Naive B cell (primary cell): Measurements from ENCODE around the gene LRPPRC. TPM values are rescaled to one million over a fixed set of nuclear protein-coding genes. Genes with fewer than 3 reads are reported as not detected.

Experiments used
- ATAC-seq, 2 donors: fragments of 150-1000 bp; cut with Tn5 transposase; 2 replicates each; pipeline ENCODE4 v1.10.0; 2021; ENCODE audit warnings: low read depth in 2 of 2, mild to moderate bottlenecking in 2 of 2, moderate library complexity in 2 of 2
- DNase-seq: peaks from one replicate; pipeline ENCODE4 v3.0.0; 2022
- H3K27ac Mint-ChIP-seq, 6 donors: one replicate each; pipeline ENCODE4 v1.8.0; 2020 to 2022; ENCODE audit warnings: mild to moderate bottlenecking in 6 of 6, mixed read lengths in 6 of 6, moderate library complexity in 5 of 6, inconsistent platforms in 2 of 6
- H3K27me3 Mint-ChIP-seq, 3 donors: one replicate each; pipeline ENCODE4 v1.8.0; 2021 to 2022; ENCODE audit warnings: mixed read lengths in 3 of 3, mild to moderate bottlenecking in 1 of 3
- H3K36me3 Mint-ChIP-seq, 2 donors: one replicate each; pipeline ENCODE4 v1.8.0; 2020 to 2022; ENCODE audit warnings: mixed read lengths in 2 of 2, inconsistent platforms in 1 of 2, mild to moderate bottlenecking in 1 of 2
- H3K4me1 Mint-ChIP-seq, 3 donors: one replicate each; pipeline ENCODE4 v1.8.0; 2020 to 2022; ENCODE audit warnings: mixed read lengths in 3 of 3, inconsistent platforms in 1 of 3, mild to moderate bottlenecking in 1 of 3, moderate library complexity in 1 of 3
- H3K4me3 Mint-ChIP-seq, 8 donors: one replicate each; pipeline ENCODE4 v1.8.0; 2020 to 2022; ENCODE audit warnings: mild to moderate bottlenecking in 8 of 8, mixed read lengths in 8 of 8, moderate library complexity in 8 of 8, inconsistent platforms in 2 of 8
- H3K9me3 Mint-ChIP-seq, 7 donors: one replicate each; pipeline ENCODE4 v1.8.0; 2020 to 2022; ENCODE audit warnings: mixed read lengths in 7 of 7, mild to moderate bottlenecking in 5 of 7, inconsistent platforms in 2 of 7, moderate library complexity in 1 of 7
- polyA plus RNA-seq, 6 donors: library from polyadenylated mRNA; unstranded; fragments of 300-500 nt; fragmentation: Illumina TruSeq; gene quantifications; one replicate each; pipeline ENCODE4 v1.2.3, GENCODE V29; 2021; ENCODE audit warnings: low read depth in 6 of 6

LRPPRC gene
- polyA plus RNA-seq, 6 donors from 2014 or later: 32.2 to 49.4 (median 45.5) TPM

DNA sequence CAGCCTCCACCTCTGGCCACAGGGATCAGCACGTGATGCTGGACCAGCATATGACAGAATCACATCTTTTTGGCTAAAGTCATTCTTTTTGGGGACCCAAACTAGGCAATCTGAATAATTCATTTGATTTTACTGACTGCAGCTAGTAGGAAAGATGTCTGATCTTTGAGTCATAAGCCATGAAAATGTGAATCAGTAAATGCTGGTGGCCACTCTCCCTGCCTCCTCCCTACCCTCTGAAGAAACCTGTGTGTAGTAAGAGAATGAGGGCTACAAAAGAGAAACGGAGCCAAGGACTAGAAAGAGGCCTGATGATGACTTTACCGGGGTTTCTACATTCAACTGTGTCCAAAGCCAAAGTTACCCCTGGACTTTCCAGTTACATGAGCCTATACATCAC, 10.1 kb upstream of the LRPPRC start:
- Mint-ChIP-seq H3K36me3 (no peaks in the 10 kb centered on the region), H3K9me3 (no peaks in the 10 kb centered on the region), H3K4me1 (peaks cover 19 to 24% (median 23%) of the 10 kb centered on the region in 3 donors), H3K27me3 (no peaks in the 10 kb centered on the region), H3K4me3 (peak overlapping the region in 7 of 8 donors; percentile 49 to 77 (median 64)), H3K27ac (peak overlapping the region in 3 of 6 donors; percentile 39 to 83 (median 44))
- no peak for DNase-seq
- no peak for ATAC-seq

DNA sequence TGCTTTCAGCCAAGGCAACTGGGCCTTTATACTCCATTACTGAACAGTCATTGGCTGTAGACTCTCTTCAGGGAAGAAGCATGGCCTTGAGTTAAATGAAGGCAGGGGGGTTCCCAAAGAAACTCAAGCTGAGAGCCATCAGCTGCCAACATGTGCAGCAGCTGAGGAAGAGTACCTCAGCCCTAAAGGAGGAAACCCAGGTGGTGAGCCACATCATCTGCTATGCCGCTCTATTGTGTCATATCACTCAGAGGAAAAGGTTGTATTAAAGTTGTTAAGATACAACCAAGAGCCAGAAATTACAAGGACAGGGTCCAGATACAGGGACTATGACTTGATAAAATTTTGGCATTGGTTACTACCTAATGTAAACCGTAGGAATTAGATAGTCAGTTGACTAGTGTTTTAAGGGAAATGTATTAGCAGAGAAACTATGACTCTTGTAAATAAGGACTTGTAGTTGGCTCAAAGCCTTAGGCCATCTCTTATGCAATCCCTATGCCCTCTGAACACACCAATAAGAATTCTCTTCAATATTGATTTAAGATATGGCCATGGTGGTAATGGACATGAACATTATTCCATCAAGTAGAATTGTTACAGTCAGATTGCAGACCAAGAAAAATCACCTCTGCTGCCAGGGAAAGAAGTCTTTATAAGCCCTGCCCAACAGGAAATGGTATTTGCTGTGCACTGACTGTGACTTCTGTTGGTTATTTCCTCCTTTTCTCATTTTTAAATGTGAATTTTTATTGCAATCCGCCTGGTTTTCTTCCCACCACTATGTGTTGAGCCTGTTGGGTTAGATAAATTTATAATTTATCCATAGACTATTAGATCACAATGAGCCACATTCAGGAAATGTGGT, 9.2 kb upstream of the LRPPRC start:
- H3K27me3 Mint-ChIP-seq: no peaks in the 10 kb centered on the region
- peak; percentile 75 to 78 for ATAC-seq

DNA sequence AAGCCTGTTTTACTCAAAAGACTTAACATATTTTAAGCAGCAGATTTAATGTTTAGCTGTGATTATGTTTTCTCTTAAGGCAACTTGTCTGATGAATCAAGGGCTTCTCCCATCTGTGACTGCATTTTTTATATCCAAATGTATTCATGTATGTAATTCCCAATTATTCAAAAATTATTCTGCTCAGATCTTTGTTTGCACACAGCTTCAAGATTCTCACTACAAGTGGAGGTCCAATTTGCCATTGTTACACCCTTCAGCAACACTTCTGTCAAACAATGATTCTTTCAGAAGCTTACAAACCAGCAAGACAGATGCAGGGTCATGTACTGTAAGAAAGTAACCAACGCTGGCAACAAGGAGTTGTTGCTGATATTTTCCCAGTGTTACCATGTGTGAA, 5.9 kb upstream of the LRPPRC start:
- Mint-ChIP-seq H3K27me3 (peaks cover 0 to 12% (median 0%) of the 10 kb centered on the region in 3 donors), H3K36me3 (no peaks in the 10 kb centered on the region), H3K4me1 (peaks cover 23 to 27% (median 26%) of the 10 kb centered on the region in 3 donors), H3K9me3 (no peaks in the 10 kb centered on the region), H3K27ac (no peak overlapping the region), H3K4me3 (no peak overlapping the region)
- ATAC-seq (no peak), DNase-seq (no peak)

More for the DNA sequence above, 9.2 kb upstream of the LRPPRC start:
- Mint-ChIP-seq H3K4me1 (peaks cover 19 to 24% (median 23%) of the 10 kb centered on the region in 3 donors), H3K27ac (peak overlapping the region; percentile 44 to 84 (median 66)), H3K9me3 (no peaks in the 10 kb centered on the region), H3K36me3 (no peaks in the 10 kb centered on the region), H3K4me3 (peak overlapping the region; percentile 8 to 77 (median 64))
- DNase-seq: peak; percentile 5

DNA sequence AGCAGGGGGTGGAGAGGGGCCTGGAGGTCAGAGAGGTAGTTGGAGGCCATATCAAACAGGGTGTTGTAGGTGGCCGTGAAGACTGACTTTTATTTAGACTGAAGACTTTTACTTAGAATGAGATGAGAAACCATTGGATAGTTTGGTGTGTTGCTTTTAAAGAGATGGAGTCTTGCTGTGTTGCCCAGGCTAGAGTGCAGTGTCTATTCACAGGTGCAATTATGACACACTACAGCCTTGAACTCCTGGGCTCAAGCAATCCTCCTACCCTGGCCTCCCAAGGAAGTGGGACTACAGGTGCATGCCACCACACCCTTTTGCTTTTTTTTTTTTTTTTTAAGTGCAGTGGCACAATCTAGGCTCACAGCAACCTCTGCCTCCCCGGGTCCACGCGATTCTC, 2.5 kb upstream of the LRPPRC start:
- DNase-seq (no peak), ATAC-seq (no peak)
- Mint-ChIP-seq H3K27ac (peak overlapping the region in 1 of 6 donors; percentile 87), H3K4me1 (peaks cover 23 to 37% (median 31%) of the 10 kb centered on the region in 3 donors), H3K9me3 (peaks cover 0 to 3% (median 0%) of the 10 kb centered on the region in 7 donors), H3K4me3 (peak overlapping the region in 6 of 8 donors; percentile 8 to 78 (median 73)), H3K36me3 (no peaks in the 10 kb centered on the region), H3K27me3 (peaks cover 0 to 12% (median 0%) of the 10 kb centered on the region in 3 donors)

DNA sequence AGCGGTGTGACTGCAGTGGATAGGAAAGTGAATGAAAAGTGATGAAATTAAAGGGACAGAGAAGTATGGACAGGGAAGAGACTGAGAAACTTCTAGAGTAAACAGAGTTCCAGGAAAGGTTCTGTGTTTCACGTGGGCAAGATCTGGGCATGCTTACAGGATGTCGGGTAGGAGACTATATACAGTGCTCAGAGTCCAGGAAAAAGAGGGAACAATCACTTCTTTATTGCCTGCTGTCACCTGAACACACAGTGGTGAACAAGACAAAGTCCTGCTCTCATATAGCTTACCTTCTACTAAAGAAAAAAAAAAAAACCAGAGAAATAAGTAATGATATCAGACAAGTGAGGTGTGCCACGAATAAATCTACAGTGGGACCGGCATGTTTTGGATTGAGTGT, 2.4 kb downstream of the LRPPRC start:
- peak overlapping the region; percentile 23 to 97 (median 86) for H3K4me3 Mint-ChIP-seq
- H3K4me1 Mint-ChIP-seq: peaks cover 55 to 79% (median 59%) of the 10 kb centered on the region in 3 donors
- H3K27ac Mint-ChIP-seq: peak overlapping the region in 2 of 6 donors; percentile 71 to 74
- H3K9me3 Mint-ChIP-seq: peaks cover 0 to 3% (median 0%) of the 10 kb centered on the region in 7 donors
- ATAC-seq: no peak
- DNase-seq: no peak
- H3K36me3 Mint-ChIP-seq: peaks cover 10 to 26% of the 10 kb centered on the region in 2 donors
- H3K27me3 Mint-ChIP-seq: peaks cover 0 to 5% (median 0%) of the 10 kb centered on the region in 3 donors

DNA sequence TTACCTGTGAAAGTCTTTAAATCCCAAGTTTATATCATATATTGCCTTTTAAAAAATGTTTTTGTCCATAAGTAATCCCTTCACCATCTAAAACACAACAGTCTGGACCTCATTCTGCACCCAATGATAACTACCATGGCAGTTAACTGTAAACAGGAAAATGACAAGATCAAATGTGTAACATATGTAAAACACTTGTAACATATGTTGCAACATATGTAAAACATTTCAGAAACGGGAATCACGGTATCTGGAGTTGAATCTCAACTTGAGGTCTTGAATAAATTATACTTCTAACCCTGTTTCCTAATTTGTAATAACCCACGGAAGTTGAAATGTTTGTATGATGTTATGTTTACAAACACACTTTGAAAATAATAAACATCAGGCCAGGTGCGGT, 6.2 kb downstream of the LRPPRC start:
- Mint-ChIP-seq H3K4me3 (peak overlapping the region in 1 of 8 donors; percentile 9), H3K9me3 (no peaks in the 10 kb centered on the region), H3K27ac (peak overlapping the region in 1 of 6 donors; percentile 72), H3K27me3 (no peaks in the 10 kb centered on the region), H3K36me3 (peaks cover 10 to 26% of the 10 kb centered on the region in 2 donors), H3K4me1 (peaks cover 41 to 66% (median 52%) of the 10 kb centered on the region in 3 donors)
- DNase-seq: no peak
- ATAC-seq: no peak

DNA sequence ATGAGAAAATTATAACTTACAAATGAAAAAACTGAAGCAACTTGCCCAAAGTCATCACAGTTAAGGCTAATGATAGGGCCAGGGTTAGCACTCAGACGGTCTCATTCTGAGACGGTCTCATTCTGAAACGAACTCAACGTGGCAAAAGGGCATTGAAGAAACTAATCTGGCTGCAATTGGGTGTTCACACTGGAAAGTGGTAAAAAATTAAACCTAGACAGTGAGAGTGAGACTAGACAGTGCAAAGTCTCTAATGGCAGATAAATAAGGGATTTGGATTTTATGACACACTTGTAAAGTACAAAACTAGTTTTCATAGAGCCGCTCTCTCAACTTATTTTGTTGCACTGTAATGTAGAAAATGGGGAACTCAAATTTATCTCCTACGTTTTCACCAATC, 9.2 kb downstream of the LRPPRC start:
- Mint-ChIP-seq H3K36me3 (peaks cover 5 to 11% of the 10 kb centered on the region in 2 donors), H3K27ac (no peak overlapping the region), H3K9me3 (no peaks in the 10 kb centered on the region), H3K27me3 (no peaks in the 10 kb centered on the region), H3K4me1 (peaks cover 11 to 36% (median 23%) of the 10 kb centered on the region in 3 donors), H3K4me3 (no peak overlapping the region)
- ATAC-seq (no peak), DNase-seq (no peak)

DNA sequence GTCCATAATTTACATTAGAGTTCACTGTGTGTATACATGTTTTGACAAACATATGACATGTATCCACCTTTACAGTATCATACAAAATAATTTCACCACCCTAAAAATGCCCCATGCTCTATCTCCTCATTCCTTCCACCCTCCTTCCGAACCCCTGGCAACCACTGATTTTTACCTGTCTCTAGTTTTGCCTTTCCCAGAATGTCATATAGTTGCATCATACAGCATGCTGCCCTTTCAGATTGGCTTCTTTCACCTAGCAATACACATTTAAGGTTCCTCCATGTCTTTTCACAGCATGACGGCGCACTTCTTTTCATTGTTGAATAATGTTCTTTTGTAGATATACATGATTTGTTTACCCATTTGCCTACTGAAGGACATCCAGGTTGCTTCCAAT, 10.4 kb downstream of the LRPPRC start:
- H3K4me3 Mint-ChIP-seq: no peak overlapping the region
- DNase-seq: no peak
- peaks cover 5 to 28% (median 17%) of the 10 kb centered on the region in 3 donors for H3K4me1 Mint-ChIP-seq
- no peak for ATAC-seq
- no peaks in the 10 kb centered on the region for H3K9me3 Mint-ChIP-seq
- H3K27me3 Mint-ChIP-seq: no peaks in the 10 kb centered on the region
- peaks cover 9 to 10% of the 10 kb centered on the region in 2 donors for H3K36me3 Mint-ChIP-seq
- peak overlapping the region in 2 of 6 donors; percentile 14 to 69 for H3K27ac Mint-ChIP-seq

DNA sequence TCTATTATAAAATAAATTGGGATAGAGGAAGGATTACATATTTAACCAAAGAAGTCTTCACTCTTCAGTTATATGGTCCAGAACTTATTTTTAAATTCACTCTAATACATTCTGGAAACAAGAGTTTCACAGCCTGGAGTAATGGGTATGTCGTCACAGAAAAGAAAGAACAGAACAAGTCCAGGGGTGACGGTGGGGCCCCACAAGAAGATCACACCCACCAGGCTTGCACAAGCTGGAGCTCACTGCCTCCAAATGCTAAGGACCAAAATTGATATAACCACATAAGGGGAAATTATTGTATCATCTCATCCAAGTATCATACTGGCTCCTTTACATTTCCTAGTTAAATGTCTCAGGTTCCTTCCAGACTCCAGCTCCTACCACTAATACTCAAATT, 11.3 kb downstream of the LRPPRC start:
- no peaks in the 10 kb centered on the region for H3K27me3 Mint-ChIP-seq
- peaks cover 6 to 8% of the 10 kb centered on the region in 2 donors for H3K36me3 Mint-ChIP-seq
- DNase-seq (no peak), ATAC-seq (no peak)
- no peak overlapping the region for H3K27ac Mint-ChIP-seq
- no peak overlapping the region for H3K4me3 Mint-ChIP-seq
- H3K9me3 Mint-ChIP-seq: no peaks in the 10 kb centered on the region
- H3K4me1 Mint-ChIP-seq: peaks cover 5 to 19% (median 12%) of the 10 kb centered on the region in 3 donors

DNA sequence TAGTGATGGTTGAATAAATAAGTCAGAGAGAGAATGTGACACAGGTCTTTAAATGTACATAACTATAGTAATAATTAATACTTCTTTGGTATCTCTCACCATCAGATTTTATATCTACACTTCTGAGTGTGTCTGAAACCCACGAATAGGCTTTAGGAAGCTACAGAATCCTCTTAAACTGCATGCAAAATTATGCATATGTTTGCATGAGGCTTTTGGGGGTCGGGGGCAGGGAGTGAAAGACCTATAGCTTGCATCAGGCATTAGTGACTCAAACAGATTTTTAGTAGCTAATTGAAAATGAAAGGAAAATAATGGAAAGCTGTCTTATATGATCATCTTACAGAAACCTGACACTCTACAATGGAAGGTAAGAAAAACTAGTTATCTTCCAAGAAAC, 14.9 kb downstream of the LRPPRC start:
- no peak for ATAC-seq
- H3K27ac Mint-ChIP-seq: peak overlapping the region in 1 of 6 donors; percentile 15
- no peaks in the 10 kb centered on the region for H3K9me3 Mint-ChIP-seq
- H3K36me3 Mint-ChIP-seq: peaks cover 0 to 9% of the 10 kb centered on the region in 2 donors
- H3K4me3 Mint-ChIP-seq: no peak overlapping the region
- H3K27me3 Mint-ChIP-seq: no peaks in the 10 kb centered on the region
- H3K4me1 Mint-ChIP-seq: peaks cover 0 to 7% (median 5%) of the 10 kb centered on the region in 3 donors
- no peak for DNase-seq

DNA sequence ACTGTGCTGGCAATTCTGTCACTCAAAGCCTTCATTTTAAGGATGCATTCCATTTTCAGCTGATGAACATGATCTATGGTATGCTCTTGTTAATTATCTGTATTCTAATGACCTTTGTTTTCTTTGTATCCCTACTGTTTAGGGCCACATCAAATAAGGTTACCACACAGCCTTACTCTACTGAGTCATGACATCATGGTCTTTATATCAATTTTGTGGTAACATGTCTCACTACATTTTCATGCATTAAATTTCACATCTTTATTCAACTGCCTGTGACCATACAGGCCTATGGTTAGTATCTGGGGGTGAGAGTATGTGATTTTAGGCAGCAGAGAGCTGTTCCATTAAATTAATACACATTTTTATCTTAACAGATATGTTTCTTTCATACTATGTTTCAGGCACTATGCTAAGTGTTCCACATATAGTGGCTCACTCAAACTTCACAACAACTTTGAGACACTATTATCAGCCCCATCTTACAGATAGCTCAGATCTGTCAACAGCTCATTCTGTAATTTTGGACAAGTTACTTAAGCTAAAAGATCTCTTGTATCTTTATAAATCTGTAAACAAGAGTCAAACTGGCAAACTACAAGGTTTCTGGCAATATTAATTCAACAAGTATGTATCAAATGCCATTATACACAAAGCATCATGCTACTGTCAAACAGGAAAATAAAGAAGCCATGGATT, 18.0 kb downstream of the LRPPRC start:
- no peaks in the 10 kb centered on the region for H3K9me3 Mint-ChIP-seq
- ATAC-seq (no peak), DNase-seq (no peak)
- H3K4me1 Mint-ChIP-seq: no peaks in the 10 kb centered on the region
- H3K4me3 Mint-ChIP-seq: no peak overlapping the region
- H3K27ac Mint-ChIP-seq: no peak overlapping the region
- H3K36me3 Mint-ChIP-seq: peaks cover 8 to 14% of the 10 kb centered on the region in 2 donors
- H3K27me3 Mint-ChIP-seq: no peaks in the 10 kb centered on the region

DNA sequence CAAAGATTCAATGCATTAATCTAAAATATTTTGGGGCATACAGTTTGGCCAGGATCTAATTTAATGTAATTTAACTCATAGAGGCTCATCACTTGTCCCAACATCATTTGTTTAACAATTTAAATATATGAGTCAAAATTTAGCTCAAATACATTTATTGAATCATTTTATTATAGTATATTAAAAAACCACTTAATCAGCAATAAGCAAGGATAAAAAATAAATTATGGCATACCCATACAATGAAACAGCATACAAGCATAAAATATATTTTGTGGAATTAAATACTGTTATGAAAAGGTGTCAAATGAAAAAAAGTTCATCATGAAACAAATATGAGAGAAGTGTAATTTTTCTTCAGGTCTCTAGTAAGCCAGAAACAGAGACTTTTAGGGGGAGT, 34.9 kb downstream of the LRPPRC start:
- H3K9me3 Mint-ChIP-seq: no peaks in the 10 kb centered on the region
- no peak overlapping the region for H3K4me3 Mint-ChIP-seq
- H3K27me3 Mint-ChIP-seq: no peaks in the 10 kb centered on the region
- ATAC-seq: no peak
- DNase-seq: no peak
- peaks cover 16 to 26% of the 10 kb centered on the region in 2 donors for H3K36me3 Mint-ChIP-seq
- H3K27ac Mint-ChIP-seq: no peak overlapping the region
- H3K4me1 Mint-ChIP-seq: no peaks in the 10 kb centered on the region

DNA sequence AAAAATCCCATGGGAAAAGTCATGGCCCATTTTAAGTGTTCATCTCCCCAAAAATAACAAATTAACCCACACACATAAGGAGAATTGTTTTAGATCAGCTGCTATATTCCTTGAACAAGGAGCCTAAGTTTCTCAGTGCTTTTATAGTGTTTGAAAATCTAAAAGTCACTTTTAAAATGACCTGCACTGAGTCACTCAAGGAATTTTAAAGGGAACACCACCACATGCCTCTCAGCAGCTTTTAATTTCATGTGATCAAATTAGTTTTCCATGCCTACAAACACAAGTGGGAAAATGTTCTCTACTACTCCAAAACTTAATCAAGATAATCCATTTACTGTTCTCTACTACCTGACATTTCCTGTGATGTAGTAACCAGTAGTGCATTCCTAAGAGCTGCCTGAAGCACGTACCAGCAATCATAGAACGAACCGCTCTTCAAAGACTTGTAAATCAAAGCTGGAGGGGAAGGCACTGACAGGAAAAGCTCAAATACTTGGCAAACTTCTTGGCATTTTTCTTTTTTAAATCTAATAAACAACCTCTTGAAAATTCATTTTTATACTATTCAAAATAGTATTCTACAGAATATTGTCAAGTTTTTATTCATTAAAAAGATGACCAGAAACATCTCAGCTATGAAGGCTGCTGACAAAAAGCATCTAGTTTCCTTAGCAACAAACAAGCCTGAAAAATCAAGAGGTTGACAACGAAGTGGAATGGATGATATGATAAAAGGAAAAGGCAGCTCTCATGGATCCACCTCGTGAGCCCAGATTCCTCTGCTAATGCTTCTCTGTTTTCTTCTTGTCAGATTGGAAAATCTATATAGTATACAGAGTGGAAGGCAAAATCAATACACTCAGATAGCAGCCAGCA, 37.2 kb downstream of the LRPPRC start:
- Mint-ChIP-seq H3K27me3 (no peaks in the 10 kb centered on the region), H3K9me3 (no peaks in the 10 kb centered on the region), H3K36me3 (peaks cover 16 to 32% of the 10 kb centered on the region in 2 donors), H3K27ac (no peak overlapping the region), H3K4me1 (no peaks in the 10 kb centered on the region), H3K4me3 (no peak overlapping the region)
- ATAC-seq: no peak
- DNase-seq: no peak
